ENCODE measurements around the gene AMH. TPM values are rescaled to one million over a fixed set of nuclear protein-coding genes. Genes with fewer than 3 reads are reported as not detected.

The AMH gene
- total and polyA plus RNA-seq, 2 experiments from 2014 or later = 1.9 to 6.8 TPM

- no peak for TF ChIP-seq ZNF462 (CRISPR knock-in tag; IDR thresholded peaks at IDR 0.05)
- no peak for TF ChIP-seq EZH2 (IDR thresholded peaks at IDR 0.05; ENCODE audit: low read depth, unreplicated experiment)
- no peak for TF ChIP-seq ZNF331 (CRISPR knock-in tag; IDR thresholded peaks at IDR 0.05; ENCODE audit: low read depth)
- no peak for TF ChIP-seq EZH2phosphoT487 (IDR thresholded peaks at IDR 0.05; ENCODE audit: unreplicated experiment)
- no peak for TF ChIP-seq ZNF114 (CRISPR knock-in tag; IDR thresholded peaks at IDR 0.05)
- TF ChIP-seq POLR2AphosphoS5 (IDR thresholded peaks at IDR 0.05; ENCODE audit: low read depth) = no peak
- TF ChIP-seq CREB1 (CRISPR knock-in tag; IDR thresholded peaks at IDR 0.05; ENCODE audit: low read depth) = no peak
- no peak for TF ChIP-seq REST (IDR thresholded peaks at IDR 0.05; ENCODE audit: unreplicated experiment)
- no peak for TF ChIP-seq JUNB (IDR thresholded peaks at IDR 0.05; ENCODE audit: unreplicated experiment)
- TF ChIP-seq ETS1 (IDR thresholded peaks at IDR 0.05) = no peak
These were observed 26.7 kb downstream of the AMH start (continued) for GRCh38 chr19:2275588-2276428.

All from GM23338 (cell line).